Right lobe of liver (tissue), 6 donors: ENCODE data around the gene SNCAIP. TPM values are rescaled to one million over a fixed set of nuclear protein-coding genes. Genes with fewer than 3 reads are reported as not detected.
A peak's percentile ranks its signal among the peaks of the same experiment; 100 is the strongest.
"Not testable (repeated sequence)": the region's sequence is repeated elsewhere in the genome, so short reads cannot be mapped to it uniquely, and the experiment has no call there.

Experiments
- ATAC-seq, 4 donors: fragments of 200-7000 bp; cut with Tn5 transposase; one replicate each; pipeline ENCODE4 v1.9.1; 2020; ENCODE audit warnings: mild to moderate bottlenecking in 4 of 4, moderate library complexity in 4 of 4
- DNase-seq, 3 donors: peaks; one replicate each; pipeline ENCODE4 v3.0.0-alpha.2; 2020
- H3K27ac ChIP-seq, 3 donors: fragments of 200-600 bp; one replicate each; pipeline ENCODE4 v1.8.0; 2022
- H3K27me3 ChIP-seq, 2 donors: fragments of 200-600 bp; one replicate each; pipeline ENCODE4 v1.8.0; 2022
- H3K36me3 ChIP-seq, 4 donors: fragments of 200-600 bp; sonication (generic) in 1 of 4; one replicate each; pipeline versions ENCODE4 v1.5.1 to v1.8.0; 2017 to 2022; ENCODE audit warnings: control low read depth in 1 of 4
- H3K4me1 ChIP-seq, 4 donors: fragments of 200-600 bp; sonication (generic) in 1 of 4; one replicate each; pipeline versions ENCODE4 v1.5.1 to v1.8.0; 2017 to 2022; ENCODE audit warnings: control low read depth in 1 of 4
- H3K4me3 ChIP-seq, 3 donors: fragments of 200-600 bp; one replicate each; pipeline ENCODE4 v1.8.0; 2022
- H3K9me3 ChIP-seq, 4 donors: fragments of 200-600 bp; sonication (generic) in 1 of 4; one replicate each; pipeline versions ENCODE4 v1.5.1 to v1.8.0; 2017 to 2022; ENCODE audit warnings: control low read depth in 1 of 4
- CTCF ChIP-seq, 4 donors: fragments of 200-600 bp in 3 of 4; fragments of 450-650 bp in 1 of 4; IDR thresholded peaks; one replicate each; pipeline versions ENCODE4 v1.5.1 to v1.8.0; 2016 to 2022; ENCODE audit warnings: antibody characterized with exemption in 4 of 4, mild to moderate bottlenecking in 2 of 4
- POLR2A ChIP-seq: fragments of 450-650 bp; IDR thresholded peaks from one replicate; pipeline ENCODE4 v1.6.1; 2017; ENCODE audit warnings: antibody characterized with exemption, mild to moderate bottlenecking
- WGBS: methylation state at CpG from one replicate; pipeline ENCODE4 v1.1.6; 2018; ENCODE audit warnings: low coverage, low lambda C conversion rate; ENCODE audit not compliant: insufficient coverage; ENCODE audit errors: missing lambda C conversion rate; 5-methylcytosine and 5-hydroxymethylcytosine counted together
- intact Hi-C, 2 donors: fragments of 100-400 bp; cut with DNase I; formaldehyde crosslinking; loops; one replicate each; pipeline versions ENCODE4 v1.11.2 to v1.14.1; 2022
- total RNA-seq, 6 experiments: library from RNA; depleted of rRNA in 2 of 6; stranded (reverse); fragments of >200 nt in 2 of 6; fragmentation: NEBNext Ultra II Directional in 3 of 6; extraction: Animal tissue kit (Norgen Biotek cat#: 25700) in 3 of 6; gene quantifications; one replicate each; pipeline versions ENCODE4 v1.1.0 to v1.2.4, GENCODE V29; 2016 to 2023
- donor health status: DM: no; HTN: yes; CAD: no.
- donor health status: DM: no; HTN: no; CAD: no.
- donor health status: DM: no; HTN: no; CAD: no.
- donor health status: DM: no; HTN: yes; CAD: no.
- donor health status: DM: no; HTN: yes; CAD: no.

Gene SNCAIP
- total RNA-seq, 6 experiments from 2014 or later, result 0.19 to 0.65 (median 0.32) TPM; not detected in 1

GRCh38 chr5:122478741-122479442 is 166.9 kb downstream of the SNCAIP start:
- DNase-seq (no peak), ATAC-seq (peak; percentile 88 to 97 (median 90))
- Histone ChIP-seq H3K4me3 (peak overlapping the region; percentile 32 to 61 (median 54)), H3K9me3 (no peaks in the 10 kb centered on the region), H3K4me1 (peaks cover 0 to 20% (median 6%) of the 10 kb centered on the region in 4 donors), H3K27me3 (no peaks in the 10 kb centered on the region), H3K27ac (peak overlapping the region; percentile 44 to 82 (median 73)), H3K36me3 (no peaks in the 10 kb centered on the region)
- 17% methylated on average over 2 of the region's 3 CpGs for WGBS
- no peak for TF ChIP-seq POLR2A
- TF ChIP-seq CTCF (IDR thresholded peaks at IDR 0.05), result no peak
- intact Hi-C loops, result no loop called here

DNA sequence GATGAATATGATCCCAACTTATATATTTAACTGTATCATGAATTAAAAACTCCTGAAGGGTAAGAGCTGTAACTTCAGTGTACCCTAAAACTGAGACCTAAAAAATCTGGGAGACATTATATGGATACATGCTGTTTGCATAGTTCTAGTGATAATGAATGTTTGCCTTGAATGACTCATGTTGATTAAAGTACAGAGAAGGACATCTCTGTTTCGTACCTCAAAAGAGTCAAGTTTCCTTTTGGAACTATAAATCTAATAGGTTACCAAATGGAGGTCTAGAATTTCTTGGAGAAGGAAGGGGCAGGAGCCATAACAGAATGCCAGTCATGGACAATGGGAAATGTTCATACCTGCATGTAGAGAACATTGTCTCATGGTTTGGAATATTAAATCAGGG is 168.1 kb downstream of the SNCAIP start:
- ATAC-seq, result peak; percentile 59 to 78 (median 68)
- TF ChIP-seq CTCF (IDR thresholded peaks at IDR 0.05), result no peak
- no peak for TF ChIP-seq POLR2A
- Histone ChIP-seq H3K27me3 (no peaks in the 10 kb centered on the region), H3K4me3 (no peak overlapping the region), H3K9me3 (no peaks in the 10 kb centered on the region), H3K4me1 (peaks cover 0 to 19% (median 6%) of the 10 kb centered on the region in 4 donors), H3K36me3 (no peaks in the 10 kb centered on the region), H3K27ac (peak overlapping the region; percentile 44 to 73 (median 61))
- no peak for DNase-seq
- intact Hi-C loops, result no loop called here
- WGBS, result 33% methylated on average over 1 of the region's 1 CpG

GRCh38 chr5:122484103-122484502 is 172.1 kb downstream of the SNCAIP start:
- TF ChIP-seq CTCF (IDR thresholded peaks at IDR 0.05), result no peak
- no peak for TF ChIP-seq POLR2A
- H3K36me3 ChIP-seq, result no peaks in the 10 kb centered on the region
- ATAC-seq (no peak), DNase-seq (no peak)
- H3K9me3 ChIP-seq, result no peaks in the 10 kb centered on the region
- peaks cover 0 to 18% (median 6%) of the 10 kb centered on the region in 4 donors for H3K4me1 ChIP-seq
- H3K27ac ChIP-seq, result no peak overlapping the region
- H3K27me3 ChIP-seq, result no peaks in the 10 kb centered on the region
- intact Hi-C loops, result no loop called here
- no peak overlapping the region for H3K4me3 ChIP-seq
- WGBS, result 82% methylated on average over 3 of the region's 3 CpGs

- DNase-seq (no peak), ATAC-seq (no peak)
- TF ChIP-seq CTCF (IDR thresholded peaks at IDR 0.05), result no peak
- no peak for TF ChIP-seq POLR2A
- Histone ChIP-seq H3K9me3 (no peaks in the 10 kb centered on the region), H3K4me3 (no peak overlapping the region), H3K36me3 (no peaks in the 10 kb centered on the region), H3K27me3 (no peaks in the 10 kb centered on the region), H3K4me1 (peaks cover 0 to 7% (median 2%) of the 10 kb centered on the region in 4 donors), H3K27ac (no peak overlapping the region)
- intact Hi-C loops, result no loop called here
- 100% methylated on average over 2 of the region's 2 CpGs for WGBS
Observed at GRCh38 chr5:122485226-122485625, 173.2 kb downstream of the SNCAIP start.

- WGBS, result 60% methylated on average over 5 of the region's 6 CpGs
- H3K27me3 ChIP-seq, intact Hi-C loops, H3K36me3 ChIP-seq, H3K4me1 ChIP-seq, DNase-seq, H3K27ac ChIP-seq, H3K9me3 ChIP-seq, H3K4me3 ChIP-seq: not testable (repeated sequence)
- ATAC-seq, result peak in 2 of 4 donors; percentile 20 to 73
Observed at GRCh38 chr5:122486616-122487015, 174.6 kb downstream of the SNCAIP start.
